Measurements from ENCODE around the gene YES1. TPM values are rescaled to one million over a fixed set of nuclear protein-coding genes. Genes with fewer than 3 reads are reported as not detected.

YES1 gene
- total and polyA plus RNA-seq, 2 of the 13 experiments (the other 11 are each of a cell fraction or from before 2014, with no cell fraction given): 17.2 to 70.8 TPM

DNA sequence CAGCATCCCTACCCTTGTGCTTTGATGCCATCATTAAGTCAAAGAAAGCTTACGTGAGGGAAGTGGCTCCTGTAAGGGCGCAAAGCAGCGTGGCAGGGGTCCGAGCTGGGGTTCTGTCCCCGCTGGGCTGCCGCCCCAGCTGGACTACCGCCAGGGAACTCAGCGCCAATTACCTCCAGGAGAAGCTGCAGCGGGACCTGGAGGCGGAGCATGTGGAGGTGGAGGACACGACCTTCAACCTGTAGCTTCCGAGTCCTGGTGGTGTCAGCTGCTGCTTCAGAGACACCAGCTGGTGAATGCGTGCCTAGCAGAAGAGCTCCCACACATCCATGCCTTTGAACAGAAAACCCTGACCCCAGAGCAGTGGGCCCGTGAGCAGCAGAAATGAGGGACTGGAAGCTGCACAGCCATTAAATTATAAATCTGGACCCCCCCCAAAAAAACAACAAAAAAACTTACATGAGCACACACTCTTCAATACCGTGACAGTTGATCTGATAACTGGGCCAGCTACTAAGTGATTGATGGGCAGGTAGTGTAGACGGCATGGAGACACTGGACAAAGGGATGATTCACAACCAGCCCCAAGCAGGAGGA lies 20.1 kb upstream of the YES1 start (continued):
- TF ChIP-seq, protein P1, sequence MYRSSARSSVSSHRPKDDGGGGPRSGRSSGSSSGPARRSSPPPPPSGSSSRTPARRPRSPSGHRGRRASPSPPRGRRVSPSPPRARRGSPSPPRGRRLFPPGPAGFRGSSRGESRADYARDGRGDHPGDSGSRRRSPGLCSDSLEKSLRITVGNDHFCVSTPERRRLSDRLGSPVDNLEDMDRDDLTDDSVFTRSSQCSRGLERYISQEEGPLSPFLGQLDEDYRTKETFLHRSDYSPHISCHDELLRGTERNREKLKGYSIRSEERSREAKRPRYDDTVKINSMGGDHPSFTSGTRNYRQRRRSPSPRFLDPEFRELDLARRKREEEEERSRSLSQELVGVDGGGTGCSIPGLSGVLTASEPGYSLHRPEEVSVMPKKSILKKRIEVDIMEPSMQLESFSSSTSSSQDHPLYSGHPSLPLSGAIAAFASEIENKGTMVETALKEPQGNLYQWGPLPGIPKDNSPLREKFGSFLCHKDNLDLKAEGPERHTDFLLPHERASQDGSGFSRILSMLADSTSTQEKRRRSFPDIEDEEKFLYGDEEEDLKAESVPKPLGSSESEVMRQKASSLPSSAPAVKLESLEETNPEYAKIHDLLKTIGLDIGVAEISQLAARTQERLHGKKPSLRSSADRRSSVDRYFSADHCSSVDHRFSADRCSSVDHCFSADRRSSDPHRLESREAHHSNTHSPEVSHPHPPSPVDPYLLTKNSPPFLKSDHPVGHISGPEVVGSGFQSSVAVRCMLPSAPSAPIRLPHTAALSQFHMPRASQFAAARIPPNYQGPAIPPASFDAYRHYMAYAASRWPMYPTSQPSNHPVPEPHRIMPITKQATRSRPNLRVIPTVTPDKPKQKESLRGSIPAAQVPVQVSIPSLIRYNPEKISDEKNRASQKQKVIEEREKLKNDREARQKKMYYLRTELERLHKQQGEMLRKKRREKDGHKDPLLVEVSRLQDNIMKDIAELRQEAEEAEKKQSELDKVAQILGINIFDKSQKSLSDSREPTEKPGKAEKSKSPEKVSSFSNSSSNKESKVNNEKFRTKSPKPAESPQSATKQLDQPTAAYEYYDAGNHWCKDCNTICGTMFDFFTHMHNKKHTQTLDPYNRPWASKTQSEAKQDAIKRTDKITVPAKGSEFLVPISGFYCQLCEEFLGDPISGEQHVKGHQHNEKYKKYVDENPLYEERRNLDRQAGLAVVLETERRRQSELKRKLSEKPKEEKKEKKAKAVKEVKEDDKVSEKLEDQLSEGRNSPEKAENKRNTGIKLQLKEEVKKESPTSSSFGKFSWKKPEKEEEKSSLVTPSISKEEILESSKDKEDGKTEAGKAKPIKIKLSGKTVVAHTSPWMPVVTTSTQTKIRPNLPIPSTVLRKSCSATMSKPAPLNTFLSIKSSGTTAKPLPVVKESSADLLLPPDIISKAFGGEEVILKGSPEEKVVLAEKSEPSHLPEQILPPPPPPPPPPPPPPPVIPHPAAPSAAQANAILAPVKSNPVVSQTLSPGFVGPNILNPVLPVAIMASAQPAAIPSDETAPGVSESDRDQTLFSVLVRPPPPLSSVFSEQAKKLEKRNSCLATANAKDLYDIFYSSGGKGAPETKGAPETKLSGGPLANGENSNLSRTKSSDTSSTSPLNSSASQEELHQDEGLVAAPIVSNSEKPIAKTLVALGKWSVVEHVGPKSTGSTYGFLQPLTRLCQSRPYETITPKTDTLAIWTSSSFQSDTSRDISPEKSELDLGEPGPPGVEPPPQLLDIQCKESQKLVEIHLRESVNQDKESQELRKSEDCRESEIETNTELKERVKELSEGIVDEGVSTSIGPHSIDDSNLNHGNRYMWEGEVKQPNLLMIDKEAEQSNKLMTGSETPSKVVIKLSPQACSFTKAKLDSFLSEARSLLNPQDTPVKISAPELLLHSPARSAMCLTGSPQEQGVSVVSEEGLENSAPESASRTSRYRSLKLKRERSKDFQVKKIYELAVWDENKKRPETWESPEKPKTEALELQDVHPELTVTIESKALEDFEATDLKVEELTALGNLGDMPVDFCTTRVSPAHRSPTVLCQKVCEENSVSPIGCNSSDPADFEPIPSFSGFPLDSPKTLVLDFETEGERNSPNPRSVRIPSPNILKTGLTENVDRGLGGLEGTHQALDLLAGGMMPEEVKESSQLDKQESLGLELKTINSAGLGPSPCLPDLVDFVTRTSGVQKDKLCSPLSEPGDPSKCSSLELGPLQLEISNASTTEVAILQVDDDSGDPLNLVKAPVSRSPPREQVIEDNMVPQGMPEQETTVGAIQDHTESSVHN (CRISPR knock-in tag; IDR thresholded peaks at IDR 0.05): no peak
- TF ChIP-seq ZKSCAN1 (IDR thresholded peaks at IDR 0.05; ENCODE audit: low read length) (no peak), ZNF75D (CRISPR knock-in tag; IDR thresholded peaks at IDR 0.05; ENCODE audit: borderline replicate concordance) (no peak), NR2F1 (CRISPR knock-in tag; IDR thresholded peaks at IDR 0.05) (peak; percentile 86 to 88), ETV6 (CRISPR knock-in tag; conservative IDR thresholded peaks at IDR 0.05) (no peak; the same call in 1 of the 2 replicates), PAX8 (CRISPR knock-in tag; IDR thresholded peaks at IDR 0.05; ENCODE audit: borderline replicate concordance) (no peak), IKZF4 (CRISPR knock-in tag; IDR thresholded peaks at IDR 0.05; ENCODE audit: borderline replicate concordance, low read depth, not compliant biosample characterization) (no peak), SNAI1 (CRISPR knock-in tag; IDR thresholded peaks at IDR 0.05; ENCODE audit: borderline replicate concordance) (no peak), DPF2 (CRISPR knock-in tag; IDR thresholded peaks at IDR 0.05; ENCODE audit: borderline replicate concordance, low read depth) (0 out of 2 replicates have a peak, but pooled peaks have one; percentile 44), KLF15 (CRISPR knock-in tag; IDR thresholded peaks at IDR 0.05; ENCODE audit: borderline replicate concordance) (0 out of 2 replicates have a peak, but pooled peaks have one; percentile 34), MXI1 (IDR thresholded peaks at IDR 0.05; ENCODE audit: borderline replicate concordance, low read depth, low read length) (peak; percentile 83; the same call in 2 of the 3 replicates), ETV5 (CRISPR knock-in tag; IDR thresholded peaks at IDR 0.05; ENCODE audit: borderline replicate concordance) (peak; percentile 70; the same call in 1 of the 2 replicates), WIZ (CRISPR knock-in tag; IDR thresholded peaks at IDR 0.05) (no peak), ZNF207 (IDR thresholded peaks at IDR 0.05; ENCODE audit: borderline replicate concordance) (no peak), POGZ (CRISPR knock-in tag; IDR thresholded peaks at IDR 0.05) (peak; percentile 93), RNF2 (conservative IDR thresholded peaks at IDR 0.05; ENCODE audit: low read depth) (no peak), ZNF773 (CRISPR knock-in tag; IDR thresholded peaks at IDR 0.05; ENCODE audit: borderline replicate concordance) (no peak), MATR3 (CRISPR knock-in tag; IDR thresholded peaks at IDR 0.05) (no peak), RCOR2 (CRISPR knock-in tag; IDR thresholded peaks at IDR 0.05) (0 out of 2 replicates have a peak, but pooled peaks have one; percentile 23), SAP130 (CRISPR knock-in tag; IDR thresholded peaks at IDR 0.05; ENCODE audit: low read depth) (peak; percentile 92), ZNF644 (CRISPR knock-in tag; IDR thresholded peaks at IDR 0.05; ENCODE audit: low read depth) (0 out of 2 replicates have a peak, but pooled peaks have one; percentile 14)
- TF ChIP-seq, protein P2, sequence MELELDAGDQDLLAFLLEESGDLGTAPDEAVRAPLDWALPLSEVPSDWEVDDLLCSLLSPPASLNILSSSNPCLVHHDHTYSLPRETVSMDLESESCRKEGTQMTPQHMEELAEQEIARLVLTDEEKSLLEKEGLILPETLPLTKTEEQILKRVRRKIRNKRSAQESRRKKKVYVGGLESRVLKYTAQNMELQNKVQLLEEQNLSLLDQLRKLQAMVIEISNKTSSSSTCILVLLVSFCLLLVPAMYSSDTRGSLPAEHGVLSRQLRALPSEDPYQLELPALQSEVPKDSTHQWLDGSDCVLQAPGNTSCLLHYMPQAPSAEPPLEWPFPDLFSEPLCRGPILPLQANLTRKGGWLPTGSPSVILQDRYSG (CRISPR knock-in tag; IDR thresholded peaks at IDR 0.05): no peak

Measured in HepG2 (cell line).